A673 (cell line): Measurements from ENCODE around the gene NDST1. TPM values are rescaled to one million over a fixed set of nuclear protein-coding genes. Genes with fewer than 3 reads are reported as not detected.

Source experiments
- BruUV-seq: library from RNA; stranded (reverse); fragments of 400-500 nt; replicated peaks from 2 replicates; lab custom pipeline; 2021; lab: Mats Ljungman, UMichigan
- CTCF ChIA-PET: fragments of 300-600 bp; sonication (Branson Sonifier 250); formaldehyde crosslinking; loops from one replicate; lab custom pipeline; 2022; ENCODE audit warnings: antibody characterized with exemption; lab: Charles Lee
- POLR2A ChIA-PET: fragments of 300-600 bp; sonication (Branson Sonifier 250); formaldehyde crosslinking; loops from one replicate; lab custom pipeline; 2022; ENCODE audit warnings: antibody characterized with exemption; ENCODE audit not compliant: low non-redundant PET; lab: Charles Lee
- DNase-seq: peaks from one replicate; pipeline ENCODE4 v3.0.0-alpha.2; 2015; ENCODE audit warnings: low spot score
- H3K27ac ChIP-seq: fragments of 200-600 bp; sonication (generic); 2 replicates; pipeline ENCODE4 v1.5.1; 2016; ENCODE audit warnings: mixed run types, low read depth, mild to moderate bottlenecking, mixed read lengths, antibody characterized with exemption, low read length; ENCODE audit not compliant: poor library complexity, severe bottlenecking
- H3K27me3 ChIP-seq: fragments of 200-600 bp; sonication (generic); replicated peaks from 2 replicates; pipeline ENCODE4 v1.6.1; 2017; ENCODE audit warnings: mixed run types, low read depth, mild to moderate bottlenecking, mixed read lengths, antibody characterized with exemption, low read length; ENCODE audit not compliant: insufficient read depth, poor library complexity
- H3K36me3 ChIP-seq: fragments of 200-600 bp; sonication (generic); 2 replicates; pipeline ENCODE4 v1.6.1; 2016; ENCODE audit warnings: mixed run types, mild to moderate bottlenecking, mixed read lengths, antibody characterized with exemption, low read length; ENCODE audit not compliant: insufficient read depth, poor library complexity, severe bottlenecking
- H3K4me1 ChIP-seq: fragments of 200-600 bp; sonication (generic); 2 replicates; pipeline ENCODE4 v1.6.1; 2017; ENCODE audit warnings: mixed run types, mild to moderate bottlenecking, mixed read lengths, antibody characterized with exemption, low read length; ENCODE audit not compliant: insufficient read depth, poor library complexity, severe bottlenecking
- H3K4me3 ChIP-seq: fragments of 200-600 bp; sonication (generic); 2 replicates; pipeline ENCODE4 v1.5.1; 2016; ENCODE audit warnings: low read depth, mixed run types, mild to moderate bottlenecking, mixed read lengths, low read length; ENCODE audit not compliant: poor library complexity, severe bottlenecking
- H3K9me3 ChIP-seq: fragments of 200-600 bp; sonication (generic); 2 replicates; pipeline ENCODE4 v1.6.1; 2016; ENCODE audit warnings: mixed run types, low read depth, mild to moderate bottlenecking, mixed read lengths, antibody characterized with exemption, low read length; ENCODE audit not compliant: poor library complexity, severe bottlenecking
- CTCF ChIP-seq: fragments of 300-800, 200-600 bp; sonication (generic); conservative IDR thresholded peaks from 2 replicates; pipeline ENCODE4 v1.5.1; 2017; ENCODE audit warnings: low read depth, mild to moderate bottlenecking, antibody characterized with exemption, low read length, moderate library complexity, mixed read lengths
- EZH2 ChIP-seq: fragments of 200-600 bp; sonication (generic); IDR thresholded peaks from 2 replicates; pipeline ENCODE4 v1.6.1; 2017; ENCODE audit warnings: borderline replicate concordance, low read depth, mild to moderate bottlenecking, mixed read lengths, antibody characterized with exemption, low read length; ENCODE audit not compliant: poor library complexity, severe bottlenecking
- intact Hi-C: fragments of 100-400 bp; cut with micrococcal nuclease; formaldehyde crosslinking; loops from one replicate; pipeline ENCODE4 v1.10.0; 2022; ENCODE audit not compliant: unreplicated experiment
- total RNA-seq: library from RNA; stranded (reverse); gene quantifications from 2 replicates; pipeline ENCODE4 v1.2.3, GENCODE V29; 2021

Gene NDST1
- total RNA-seq, 1 experiment from 2014 or later = 44.0 TPM

- H3K27me3 ChIP-seq = no peaks in the 10 kb centered on the region
- ChIA-PET POLR2A (interaction anchor here (0.7 kb wide), 1 partner anchor 69 kb away, joined by 4 read pairs; no protein-coding TSS in a partner anchor), CTCF (interaction anchor here (0.5 to 1.0 kb wide), 2 partner anchors 23 to 85 kb away, joined by 4 read pairs; no protein-coding TSS in a partner anchor)
- no peaks in the 10 kb centered on the region for H3K4me1 ChIP-seq
- no peak overlapping the region for H3K4me3 ChIP-seq
- H3K9me3 ChIP-seq = no peaks in the 10 kb centered on the region
- intact Hi-C loops = no loop called here
- no peak overlapping the region for H3K27ac ChIP-seq
- TF ChIP-seq EZH2 (no peak), CTCF (no peak)
- no peak for DNase-seq
- no peaks in the 10 kb centered on the region for H3K36me3 ChIP-seq
- no TSS peak for BruUV-seq
Observed at GRCh38 chr5:150461231-150461630, 46.7 kb upstream of the NDST1 start.

- Histone ChIP-seq H3K9me3 (no peaks in the 10 kb centered on the region), H3K4me1 (no peaks in the 10 kb centered on the region), H3K27me3 (no peaks in the 10 kb centered on the region), H3K4me3 (no peak overlapping the region), H3K36me3 (no peaks in the 10 kb centered on the region), H3K27ac (no peak overlapping the region)
- DNase-seq = no peak
- ChIA-PET CTCF (no interaction called here), POLR2A (interaction anchor here (0.7 kb wide), 1 partner anchor 17 kb away, joined by 9 read pairs; no protein-coding TSS in a partner anchor)
- intact Hi-C loops = no loop called here
- no peak for TF ChIP-seq EZH2
- no peak for TF ChIP-seq CTCF
- no TSS peak for BruUV-seq
Observed at GRCh38 chr5:150464554-150465012, 43.3 kb upstream of the NDST1 start.

- DNase-seq = no peak
- intact Hi-C loops = no loop called here
- H3K9me3 ChIP-seq = no peaks in the 10 kb centered on the region
- POLR2A ChIA-PET = no interaction called here
- H3K27ac ChIP-seq = no peak overlapping the region
- TF ChIP-seq CTCF (no peak), EZH2 (no peak)
- no peaks in the 10 kb centered on the region for H3K4me1 ChIP-seq
- H3K27me3 ChIP-seq = no peaks in the 10 kb centered on the region
- no peaks in the 10 kb centered on the region for H3K36me3 ChIP-seq
- no TSS peak for BruUV-seq
- CTCF ChIA-PET = no interaction called here
- no peak overlapping the region for H3K4me3 ChIP-seq
Observed at GRCh38 chr5:150465927-150466326, 42.0 kb upstream of the NDST1 start.
